ENCODE measurements around the gene PTPRG.
"Not testable (repeated sequence)": the region's sequence is repeated elsewhere in the genome, so short reads cannot be mapped to it uniquely, and the experiment has no call there.

The PTPRG gene

GRCh38 chr3:61802772-61803171 lies 241.4 kb downstream of the PTPRG start:
- CTCF ChIA-PET: interaction anchor here (0.6 kb wide), 1 partner anchor 67 kb away, joined by 5 read pairs; no protein-coding TSS in a partner anchor
- no peaks in the 10 kb centered on the region for H3K9me3 Mint-ChIP-seq
- no peak overlapping the region for H3K4me3 Mint-ChIP-seq
- H3K36me3 Mint-ChIP-seq: no peaks in the 10 kb centered on the region
- H3K4me1 Mint-ChIP-seq: no peaks in the 10 kb centered on the region
- H3K27ac Mint-ChIP-seq: no peak overlapping the region
- no peak for DNase-seq
- H3K27me3 Mint-ChIP-seq: no peaks in the 10 kb centered on the region

- Mint-ChIP-seq H3K9me3 (no peaks in the 10 kb centered on the region), H3K36me3 (no peaks in the 10 kb centered on the region), H3K4me1 (no peaks in the 10 kb centered on the region), H3K27me3 (no peaks in the 10 kb centered on the region), H3K27ac (no peak overlapping the region), H3K4me3 (no peak overlapping the region)
- CTCF ChIA-PET: no interaction called here
- no peak for DNase-seq
Measured at GRCh38 chr3:61803983-61804382, 242.6 kb downstream of the PTPRG start.

GRCh38 chr3:61804782-61805181 lies 243.4 kb downstream of the PTPRG start:
- H3K27ac Mint-ChIP-seq: no peak overlapping the region

GRCh38 chr3:61805510-61806080 lies 244.2 kb downstream of the PTPRG start:
- H3K27ac Mint-ChIP-seq: no peak overlapping the region
- H3K4me1 Mint-ChIP-seq: no peaks in the 10 kb centered on the region
- no peak for DNase-seq
- H3K27me3 Mint-ChIP-seq: no peaks in the 10 kb centered on the region
- no peak overlapping the region for H3K4me3 Mint-ChIP-seq
- H3K36me3 Mint-ChIP-seq: no peaks in the 10 kb centered on the region
- CTCF ChIA-PET: no interaction called here
- no peaks in the 10 kb centered on the region for H3K9me3 Mint-ChIP-seq

More at GRCh38 chr3:61804782-61805181, 243.4 kb downstream of the PTPRG start:
- CTCF ChIA-PET: no interaction called here
- Mint-ChIP-seq H3K4me3 (no peak overlapping the region), H3K27me3 (no peaks in the 10 kb centered on the region), H3K9me3 (no peaks in the 10 kb centered on the region), H3K4me1 (no peaks in the 10 kb centered on the region), H3K36me3 (no peaks in the 10 kb centered on the region)
- no peak for DNase-seq

- Mint-ChIP-seq H3K27me3 (no peaks in the 10 kb centered on the region), H3K9me3 (no peaks in the 10 kb centered on the region), H3K4me3 (no peak overlapping the region), H3K36me3 (no peaks in the 10 kb centered on the region), H3K27ac (no peak overlapping the region), H3K4me1 (no peaks in the 10 kb centered on the region)
- DNase-seq: no peak
- CTCF ChIA-PET: no interaction called here
Measured at GRCh38 chr3:61806810-61807209, 245.4 kb downstream of the PTPRG start.

- H3K27me3 Mint-ChIP-seq: no peaks in the 10 kb centered on the region
- no peak overlapping the region for H3K4me3 Mint-ChIP-seq
- no peak overlapping the region for H3K27ac Mint-ChIP-seq
- H3K36me3 Mint-ChIP-seq: no peaks in the 10 kb centered on the region
- CTCF ChIA-PET: no interaction called here
- no peak for DNase-seq
- no peaks in the 10 kb centered on the region for H3K9me3 Mint-ChIP-seq
- H3K4me1 Mint-ChIP-seq: no peaks in the 10 kb centered on the region
Measured at GRCh38 chr3:61807865-61808276, 246.5 kb downstream of the PTPRG start.

- Mint-ChIP-seq H3K4me3 (no peak overlapping the region), H3K27me3 (no peaks in the 10 kb centered on the region), H3K36me3 (no peaks in the 10 kb centered on the region), H3K4me1 (no peaks in the 10 kb centered on the region), H3K9me3 (no peaks in the 10 kb centered on the region), H3K27ac (no peak overlapping the region)
- CTCF ChIA-PET: no interaction called here
- no peak for DNase-seq
Measured at GRCh38 chr3:61808526-61808925, 247.2 kb downstream of the PTPRG start.

GRCh38 chr3:61808999-61809398 lies 247.6 kb downstream of the PTPRG start:
- Mint-ChIP-seq H3K4me1 (no peaks in the 10 kb centered on the region), H3K4me3 (no peak overlapping the region), H3K9me3 (no peaks in the 10 kb centered on the region), H3K27me3 (no peaks in the 10 kb centered on the region), H3K36me3 (no peaks in the 10 kb centered on the region), H3K27ac (no peak overlapping the region)
- CTCF ChIA-PET: no interaction called here
- DNase-seq: no peak

GRCh38 chr3:61809879-61810278 lies 248.5 kb downstream of the PTPRG start:
- H3K36me3 Mint-ChIP-seq: no peaks in the 10 kb centered on the region
- H3K9me3 Mint-ChIP-seq: no peaks in the 10 kb centered on the region
- no peak for DNase-seq
- H3K27ac Mint-ChIP-seq: no peak overlapping the region
- CTCF ChIA-PET: no interaction called here
- H3K4me3 Mint-ChIP-seq: no peak overlapping the region
- no peaks in the 10 kb centered on the region for H3K4me1 Mint-ChIP-seq
- no peaks in the 10 kb centered on the region for H3K27me3 Mint-ChIP-seq

GRCh38 chr3:61810953-61811497 lies 249.7 kb downstream of the PTPRG start:
- no peaks in the 10 kb centered on the region for H3K36me3 Mint-ChIP-seq
- DNase-seq: no peak
- CTCF ChIA-PET: no interaction called here
- no peaks in the 10 kb centered on the region for H3K9me3 Mint-ChIP-seq
- H3K27me3 Mint-ChIP-seq: no peaks in the 10 kb centered on the region
- H3K27ac Mint-ChIP-seq: no peak overlapping the region
- no peaks in the 10 kb centered on the region for H3K4me1 Mint-ChIP-seq
- H3K4me3 Mint-ChIP-seq: no peak overlapping the region

- CTCF ChIA-PET: no interaction called here
- Mint-ChIP-seq H3K36me3 (no peaks in the 10 kb centered on the region), H3K4me3 (no peak overlapping the region), H3K4me1 (no peaks in the 10 kb centered on the region), H3K9me3 (no peaks in the 10 kb centered on the region), H3K27ac (no peak overlapping the region), H3K27me3 (no peaks in the 10 kb centered on the region)
- DNase-seq: no peak
Measured at GRCh38 chr3:61811652-61812051, 250.3 kb downstream of the PTPRG start.

GRCh38 chr3:61812085-61812484 lies 250.7 kb downstream of the PTPRG start:
- H3K9me3 Mint-ChIP-seq: no peaks in the 10 kb centered on the region
- H3K27me3 Mint-ChIP-seq: no peaks in the 10 kb centered on the region
- H3K36me3 Mint-ChIP-seq: no peaks in the 10 kb centered on the region
- H3K4me1 Mint-ChIP-seq: no peaks in the 10 kb centered on the region
- H3K4me3 Mint-ChIP-seq: no peak overlapping the region
- CTCF ChIA-PET: no interaction called here
- no peak overlapping the region for H3K27ac Mint-ChIP-seq
- DNase-seq: no peak

- no peak overlapping the region for H3K27ac Mint-ChIP-seq
- no peak for DNase-seq
- no peaks in the 10 kb centered on the region for H3K4me1 Mint-ChIP-seq
- CTCF ChIA-PET: no interaction called here
- H3K4me3 Mint-ChIP-seq: no peak overlapping the region
- H3K36me3 Mint-ChIP-seq: no peaks in the 10 kb centered on the region
- no peaks in the 10 kb centered on the region for H3K9me3 Mint-ChIP-seq
- H3K27me3 Mint-ChIP-seq: no peaks in the 10 kb centered on the region
Measured at GRCh38 chr3:61812517-61812916, 251.1 kb downstream of the PTPRG start.

- H3K4me3 Mint-ChIP-seq: no peak overlapping the region
- H3K36me3 Mint-ChIP-seq: no peaks in the 10 kb centered on the region
- H3K27ac Mint-ChIP-seq: no peak overlapping the region
- no peaks in the 10 kb centered on the region for H3K4me1 Mint-ChIP-seq
- H3K9me3 Mint-ChIP-seq: no peaks in the 10 kb centered on the region
- no peaks in the 10 kb centered on the region for H3K27me3 Mint-ChIP-seq
- DNase-seq: no peak
- CTCF ChIA-PET: no interaction called here
Measured at GRCh38 chr3:61813636-61814035, 252.3 kb downstream of the PTPRG start.

GRCh38 chr3:61814674-61815073 lies 253.3 kb downstream of the PTPRG start:
- no peaks in the 10 kb centered on the region for H3K9me3 Mint-ChIP-seq
- no peaks in the 10 kb centered on the region for H3K4me1 Mint-ChIP-seq
- H3K4me3 Mint-ChIP-seq: no peak overlapping the region
- no peak for DNase-seq
- no peaks in the 10 kb centered on the region for H3K27me3 Mint-ChIP-seq
- H3K36me3 Mint-ChIP-seq: no peaks in the 10 kb centered on the region
- H3K27ac Mint-ChIP-seq: no peak overlapping the region
- CTCF ChIA-PET: no interaction called here

- H3K27me3 Mint-ChIP-seq, CTCF ChIA-PET, H3K4me3 Mint-ChIP-seq, H3K36me3 Mint-ChIP-seq, DNase-seq, H3K27ac Mint-ChIP-seq, H3K4me1 Mint-ChIP-seq, H3K9me3 Mint-ChIP-seq: not testable (repeated sequence)
Measured at GRCh38 chr3:61816304-61816703, 254.9 kb downstream of the PTPRG start.
